NCI-H1105 treated with DMSO at 0.1 percent for 48 hours (cell line): ENCODE data around the gene CBL.

Experiments used
- DNase-seq: peaks from one replicate; lab custom pipeline; 2025; lab: John Stamatoyannopoulos, UW

Gene CBL

GRCh38 chr11:119347242-119347641 lies 141.1 kb downstream of the CBL start:
- no peak for DNase-seq

DNA sequence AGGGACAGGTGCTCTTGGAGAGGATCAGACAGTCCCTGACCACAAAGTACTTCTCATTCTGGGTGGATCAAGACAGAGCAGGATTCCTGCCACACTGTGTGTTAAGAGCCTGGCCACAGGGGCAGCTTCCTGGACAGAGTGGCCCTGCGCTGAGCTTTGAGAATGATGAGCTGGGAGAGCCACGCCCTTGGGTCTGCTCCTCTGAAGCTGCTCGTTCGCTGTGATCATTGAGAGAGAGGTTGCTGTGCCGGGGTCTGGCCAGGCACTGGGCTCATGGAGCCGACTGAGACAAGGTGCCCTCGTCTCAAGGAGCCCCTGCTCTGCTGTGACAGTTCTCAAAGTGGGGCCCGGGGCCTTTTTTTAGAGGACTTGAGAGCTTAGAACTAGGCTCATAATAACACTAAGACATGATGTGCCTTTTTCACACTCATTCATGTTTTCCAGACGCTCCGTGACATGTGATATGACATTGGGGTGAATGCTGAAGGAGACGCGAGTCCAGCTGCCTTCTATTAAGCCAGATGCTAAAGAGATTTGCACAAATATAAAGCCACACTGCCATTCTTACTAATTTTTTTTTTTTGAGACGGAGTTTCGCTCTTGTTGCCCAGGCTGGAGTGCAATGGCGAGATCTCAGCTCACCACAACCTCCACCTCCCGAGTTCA lies 141.9 kb downstream of the CBL start:
- no peak for DNase-seq

GRCh38 chr11:119350302-119350701 lies 144.2 kb downstream of the CBL start:
- DNase-seq: no peak

DNA sequence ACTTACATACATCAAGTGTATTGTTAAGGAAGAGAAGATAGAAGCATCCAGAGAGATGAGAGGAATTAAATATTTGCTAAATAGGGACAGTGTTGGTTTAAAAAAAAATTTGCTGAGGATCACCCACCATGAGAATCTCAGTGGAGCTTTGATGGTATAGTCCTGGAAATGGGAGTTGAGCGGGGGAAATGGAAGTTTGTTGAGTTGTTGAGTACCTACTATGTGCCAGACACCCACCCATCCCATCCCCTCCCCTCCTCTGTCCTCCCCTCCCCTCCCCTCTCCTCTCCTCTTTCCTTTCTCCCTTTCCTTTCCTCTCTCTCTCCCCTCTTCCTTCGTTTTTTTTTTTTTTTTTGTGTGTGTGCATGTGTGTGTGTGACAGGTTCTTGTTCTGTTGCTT lies 145.1 kb downstream of the CBL start:
- no peak for DNase-seq

GRCh38 chr11:119352857-119353260 lies 146.7 kb downstream of the CBL start:
- DNase-seq: peak; percentile 96

- no peak for DNase-seq
These were observed 149.1 kb downstream of the CBL start for GRCh38 chr11:119355091-119355843.

- DNase-seq: peak; percentile 85
These were observed 150.4 kb downstream of the CBL start for GRCh38 chr11:119356349-119357031.

- DNase-seq: no peak
These were observed 150.9 kb downstream of the CBL start for GRCh38 chr11:119357074-119357473.
